GM12878 (cell line): ENCODE results near the gene TRPV6. TPM values are rescaled to one million over a fixed set of nuclear protein-coding genes. Genes with fewer than 3 reads are reported as not detected.

Experiments used
- ATAC-seq: fragments of 200-7000 bp; cut with Tn5 transposase; 3 replicates; pipeline ENCODE4 v1.9.1; 2020; ENCODE audit warnings: mild to moderate bottlenecking, moderate library complexity
- BruUV-seq: library from RNA; stranded (reverse); fragments of 400-500 nt; replicated peaks from 2 replicates; lab custom pipeline; 2021; lab: Mats Ljungman, UMichigan
- CTCF ChIA-PET: fragments of 300-600 bp; sonication (Branson Sonifier 250); formaldehyde crosslinking; extraction: SDS; loops from one replicate; lab custom pipeline; 2021; ENCODE audit warnings: inconsistent platforms; lab: Yijun Ruan, JAX
- POLR2A ChIA-PET: fragments of 350-600 bp; formaldehyde crosslinking; extraction: SDS; loops from one replicate; lab custom pipeline; 2021; ENCODE audit warnings: inconsistent platforms; lab: Charles Lee
- RAD21 ChIA-PET: fragments of 300-600 bp; sonication (Branson Sonifier 250); formaldehyde crosslinking; loops from one replicate; lab custom pipeline; 2023; ENCODE audit warnings: antibody characterized with exemption; ENCODE audit not compliant: unreplicated experiment; lab: Charles Lee
- SMC1A ChIA-PET: fragments of 300-600 bp; sonication (Branson Sonifier 250); formaldehyde crosslinking; loops from one replicate; lab custom pipeline; 2023; ENCODE audit not compliant: unreplicated experiment, uncharacterized antibody; lab: Charles Lee
- DNase-seq: peaks from one replicate; pipeline ENCODE4 v3.0.0-alpha.2; 2011; ENCODE audit warnings: low read depth, low spot score
- FAIRE-seq: peaks from 3 replicates; lab custom pipeline; 2011; peaks lifted over from hg19 to GRCh38; lab: Jason Lieb, UNC
- H2AFZ ChIP-seq: 2 replicates; pipeline ENCODE4 v1.6.0; 2011; ENCODE audit warnings: low read depth, low read length, control low read depth; ENCODE audit not compliant: control insufficient read depth
- H3K27ac ChIP-seq: 2 replicates; pipeline ENCODE4 v1.5.1; 2011; ENCODE audit warnings: control low read depth; ENCODE audit not compliant: control insufficient read depth, insufficient read depth
- H3K27me3 ChIP-seq, 2 experiments: replicated peaks in 1 of 2; 2 replicates each; pipeline versions ENCODE4 v1.6.0 to v1.6.1; 2011; ENCODE audit warnings: low read length in 1 of 2; ENCODE audit not compliant: control insufficient read depth in 2 of 2, insufficient read depth in 2 of 2
- H3K36me3 ChIP-seq, 2 experiments: 2 replicates each; pipeline ENCODE4 v1.5.1; 2011; ENCODE audit warnings: low read length in 1 of 2; ENCODE audit not compliant: control insufficient read depth in 2 of 2, insufficient read depth in 2 of 2
- H3K4me1 ChIP-seq: 2 replicates; pipeline ENCODE4 v1.6.1; 2011; ENCODE audit warnings: mild to moderate bottlenecking, low read length, moderate library complexity, mixed read lengths; ENCODE audit not compliant: control insufficient read depth, insufficient read depth
- H3K4me2 ChIP-seq: 2 replicates; pipeline ENCODE4 v1.6.0; 2011; ENCODE audit warnings: control low read depth; ENCODE audit not compliant: control insufficient read depth, insufficient read depth
- H3K4me3 ChIP-seq: fragments of 200-600 bp; sonication (generic); 2 replicates; pipeline ENCODE4 v1.5.1; 2016
- H3K79me2 ChIP-seq: 2 replicates; pipeline ENCODE4 v1.6.0; 2011; ENCODE audit warnings: low read length; ENCODE audit not compliant: control insufficient read depth, insufficient read depth
- H3K9ac ChIP-seq: 2 replicates; pipeline ENCODE4 v1.8.0; 2011; ENCODE audit warnings: low read length, control low read depth, mixed read lengths; ENCODE audit not compliant: control insufficient read depth, insufficient read depth
- H3K9me3 ChIP-seq: replicated peaks from 3 replicates; pipeline ENCODE4 v1.5.1; 2011; ENCODE audit warnings: mild to moderate bottlenecking, low read length; ENCODE audit not compliant: control insufficient read depth, insufficient read depth
- H4K20me1 ChIP-seq: 2 replicates; pipeline ENCODE4 v1.6.0; 2011; ENCODE audit not compliant: control insufficient read depth, insufficient read depth
- MEF2B ChIP-seq: fragments of 450-650 bp; IDR thresholded peaks from 2 replicates; pipeline ENCODE4 v1.6.1; 2018; ENCODE audit warnings: mild to moderate bottlenecking, moderate library complexity; ENCODE audit not compliant: partially characterized antibody, poor library complexity, severe bottlenecking
- MLLT1 ChIP-seq: fragments of 450-650 bp; IDR thresholded peaks from 2 replicates; pipeline ENCODE4 v1.6.1; 2016; ENCODE audit warnings: mild to moderate bottlenecking
- NFXL1 ChIP-seq: fragments of 450-650 bp; IDR thresholded peaks from 2 replicates; pipeline ENCODE4 v1.6.1; 2017; ENCODE audit warnings: antibody characterized with exemption, mild to moderate bottlenecking, borderline replicate concordance
- RBBP5 ChIP-seq: fragments of 200-600 bp; sonication (generic); conservative IDR thresholded peaks from 2 replicates; pipeline ENCODE4 v1.6.1; 2016
- SP1 ChIP-seq: IDR thresholded peaks from one replicate; pipeline ENCODE4 v1.6.1; 2011; ENCODE audit warnings: low read depth, low read length
- TCF12 ChIP-seq: IDR thresholded peaks from 2 replicates; pipeline ENCODE4 v1.6.1; 2011; ENCODE audit warnings: low read depth, mild to moderate bottlenecking, low read length
- TCF3 ChIP-seq: IDR thresholded peaks from 2 replicates; pipeline ENCODE4 v1.6.1; 2012; ENCODE audit warnings: low read depth, mild to moderate bottlenecking, low read length, borderline replicate concordance; ENCODE audit not compliant: insufficient read depth
- YBX1 ChIP-seq: fragments of 450-650 bp; IDR thresholded peaks from 2 replicates; pipeline ENCODE4 v1.6.1; 2016; ENCODE audit warnings: antibody characterized with exemption
- YY1 ChIP-seq: IDR thresholded peaks from 2 replicates; pipeline ENCODE4 v1.6.1; 2011; ENCODE audit warnings: low read depth, mild to moderate bottlenecking, low read length
- ZBTB33 ChIP-seq: fragments of 450-650 bp; IDR thresholded peaks from 2 replicates; pipeline ENCODE4 v1.6.1; 2017; ENCODE audit warnings: mild to moderate bottlenecking
- ZNF24 ChIP-seq: fragments of 450-650 bp; IDR thresholded peaks from 2 replicates; pipeline ENCODE4 v1.6.1; 2017; ENCODE audit warnings: antibody characterized with exemption, mild to moderate bottlenecking
- ZZZ3 ChIP-seq: IDR thresholded peaks from 2 replicates; pipeline ENCODE4 v1.6.1; 2011; ENCODE audit warnings: low read depth; ENCODE audit not compliant: control insufficient read depth, insufficient read length
- WGBS: methylation state at CpG from one replicate; pipeline ENCODE4 v1.1.6; 2016; ENCODE audit warnings: low lambda C conversion rate; ENCODE audit not compliant: insufficient replicate concordance, insufficient coverage; ENCODE audit errors: missing lambda C conversion rate; 5-methylcytosine and 5-hydroxymethylcytosine counted together
- in situ Hi-C: fragments of 300-500 bp; cut with MboI; formaldehyde crosslinking; loops from 9 replicates; pipeline ENCODE4 v1.14.3; 2018; ENCODE audit warnings: mixed read lengths
- intact Hi-C: fragments of 100-400 bp; cut with micrococcal nuclease; formaldehyde crosslinking; loops from one replicate; pipeline ENCODE4 v1.14.2; 2022; ENCODE audit not compliant: unreplicated experiment
- polyA plus RNA-seq, 11 experiments: library from polyadenylated mRNA; depleted of rRNA in 4 of 11; unstranded in 6 of 11; stranded (reverse) in 5 of 11; fragments of >200 nt; fragmentation: Nextera tagmentation in 4 of 11; fragmentation: Illumina TruSeq in 1 of 11; extraction: Ambion mirVana in 4 of 11; extraction: Trizol in 1 of 11; gene quantifications; 1 replicate in 1 of 11; 2 replicates in 10 of 11; pipeline versions ENCODE4 v1.2.1 to v1.2.3, GENCODE V29; 2011 to 2016; ENCODE audit warnings: inconsistent platforms in 2 of 11, missing spikeins in 2 of 11, low read depth in 1 of 11
- total RNA-seq, 4 experiments: library from RNA; depleted of rRNA in 3 of 4; stranded (reverse); fragments of >200 nt in 3 of 4; fragmentation: Illumina TruSeq in 1 of 4; extraction: Trizol in 1 of 4; gene quantifications; 2 replicates each; pipeline versions ENCODE4 v1.2.1 to v1.2.3, GENCODE V29; 2013 to 2021

TRPV6 gene
- total and polyA plus RNA-seq, 10 of the 15 experiments (the other 5 are each of a cell fraction or from before 2014, with no cell fraction given) = not detected

- H3K4me3 ChIP-seq = no peak overlapping the region
- H2AFZ ChIP-seq = no peak overlapping the region
- H3K36me3 ChIP-seq = no peaks in the 10 kb centered on the region
- no peak for TF ChIP-seq TCF3
- no peak for TF ChIP-seq SP1
- no peak for TF ChIP-seq RBBP5
- TF ChIP-seq ZBTB33 = no peak
- TF ChIP-seq MEF2B = no peak
- TF ChIP-seq ZZZ3 = no peak
- no peak for TF ChIP-seq YBX1
- TF ChIP-seq YY1 = no peak
- no peak for TF ChIP-seq ZNF24
- TF ChIP-seq NFXL1 = no peak
- no peak for TF ChIP-seq TCF12
- no peak for TF ChIP-seq MLLT1
- no peak overlapping the region for H3K9ac ChIP-seq
- ChIA-PET POLR2A (no interaction called here), RAD21 (interaction anchor here (0.8 to 2.5 kb wide), 6 partner anchors 12 to 263 kb away, joined by 3 to 23 read pairs (median 9); partner anchors contain the start of gene EPHB6), CTCF (interaction anchor here (0.7 to 2.0 kb wide), 17 partner anchors 10 to 331 kb away, joined by 3 to 11 read pairs (median 3); no protein-coding TSS in a partner anchor), SMC1A (interaction anchor here (0.5 to 2.5 kb wide), 9 partner anchors 26 to 195 kb away, joined by 3 to 10 read pairs (median 4); no protein-coding TSS in a partner anchor)
- FAIRE-seq (no peak), DNase-seq (no peak), ATAC-seq (no peak)
- no TSS peak for BruUV-seq
- intact Hi-C loops (loop anchor here (1.0 kb wide), 1 partner anchor 233 kb away; no protein-coding TSS in a partner anchor), in situ Hi-C loops (no loop called here)
- no peak overlapping the region for H3K4me2 ChIP-seq
- H3K27me3 ChIP-seq = no peaks in the 10 kb centered on the region; a peak in 1 of 4 replicates
- WGBS = 12% methylated on average over 11 of the region's 13 CpGs
- H3K9me3 ChIP-seq = no peaks in the 10 kb centered on the region
- H4K20me1 ChIP-seq = no peaks in the 10 kb centered on the region
- H3K79me2 ChIP-seq = no peaks in the 10 kb centered on the region
- H3K27ac ChIP-seq = no peak overlapping the region
- no peaks in the 10 kb centered on the region for H3K4me1 ChIP-seq
These were observed 19.8 kb downstream of the TRPV6 start for GRCh38 chr7:142865766-142866165.
